HT1080 (cell line): ENCODE data around the gene RGS7BP. TPM values are rescaled to one million over a fixed set of nuclear protein-coding genes. Genes with fewer than 3 reads are reported as not detected.
A peak's percentile ranks its signal among the peaks of the same experiment; 100 is the strongest.

Experiments used
- DNase-seq: peaks from one replicate; pipeline ENCODE4 v3.0.0-alpha.2; 2015; ENCODE audit warnings: low read depth
- small RNA-seq: library from RNA; depleted of rRNA; stranded (forward); fragments of <200 nt; gene quantifications from one replicate; pipeline ENCODE3, GENCODE V24; 2014
- total RNA-seq: library from RNA; depleted of rRNA; stranded (reverse); fragments of >200 nt; shearing (Covaris generic); gene quantifications from 2 replicates; pipeline ENCODE4 v1.2.3, GENCODE V29; 2014; rRNA removed

RGS7BP gene
- total RNA-seq, 1 experiment from 2014 or later, result not detected

- no peak for DNase-seq
These were observed 124.0 kb downstream of the RGS7BP start for GRCh38 chr5:64629841-64630240.

GRCh38 chr5:64632251-64632650 is 126.4 kb downstream of the RGS7BP start:
- DNase-seq, result no peak

DNA sequence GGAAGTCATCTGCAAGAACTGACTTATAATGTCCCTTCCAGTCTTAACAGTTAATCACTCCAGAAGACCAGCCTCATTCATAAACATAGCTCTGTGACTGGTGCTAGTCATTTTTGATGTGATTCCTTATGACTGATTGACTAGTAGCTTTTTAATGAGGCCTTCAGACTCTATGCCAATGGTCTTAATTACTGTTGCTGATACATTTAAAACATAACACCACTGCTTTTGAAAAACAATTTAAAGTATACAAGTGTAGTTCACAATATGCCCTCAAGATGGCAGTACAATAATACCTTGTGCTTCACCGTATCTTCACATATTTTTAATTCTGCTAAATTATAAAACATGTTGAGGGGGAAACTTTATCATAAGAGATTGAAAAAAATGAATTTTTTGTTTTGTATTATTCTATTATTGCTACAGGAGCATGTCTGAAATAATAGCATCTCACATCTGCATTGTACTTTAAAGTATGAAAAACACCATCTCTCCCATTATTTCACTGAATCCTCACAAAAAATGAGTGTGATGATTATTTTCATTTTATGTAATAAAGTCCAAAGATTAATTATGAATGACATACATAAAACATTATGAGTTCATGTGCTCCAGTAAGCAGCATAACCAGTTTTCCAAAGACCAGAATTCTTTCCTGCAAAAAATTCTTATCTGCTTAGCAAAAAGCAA is 129.3 kb downstream of the RGS7BP start:
- peak; percentile 19 for DNase-seq

- peak; percentile 24 for DNase-seq
These were observed 131.3 kb downstream of the RGS7BP start for GRCh38 chr5:64637144-64637543.

- no peak for DNase-seq
These were observed 132.1 kb downstream of the RGS7BP start for GRCh38 chr5:64637837-64638443.

DNA sequence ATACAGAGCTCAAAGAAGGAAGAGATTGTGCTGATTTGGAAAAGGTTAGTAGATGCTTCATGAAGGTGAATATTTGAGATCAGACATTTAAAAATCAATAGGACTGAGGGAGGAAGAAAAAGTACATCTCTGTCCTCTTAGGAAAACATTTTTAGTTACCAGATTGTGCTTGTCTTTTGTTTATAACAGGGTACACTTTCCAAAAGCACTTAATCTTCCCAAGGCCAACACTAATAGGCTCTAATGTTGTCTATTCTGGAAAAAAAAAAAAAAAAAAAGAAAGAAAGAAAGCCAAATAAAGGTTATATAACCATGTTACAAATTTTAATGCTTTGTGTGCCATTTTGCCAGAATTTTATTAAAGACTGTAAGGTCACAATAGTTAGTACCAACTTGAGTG is 139.0 kb downstream of the RGS7BP start:
- no peak for DNase-seq

DNA sequence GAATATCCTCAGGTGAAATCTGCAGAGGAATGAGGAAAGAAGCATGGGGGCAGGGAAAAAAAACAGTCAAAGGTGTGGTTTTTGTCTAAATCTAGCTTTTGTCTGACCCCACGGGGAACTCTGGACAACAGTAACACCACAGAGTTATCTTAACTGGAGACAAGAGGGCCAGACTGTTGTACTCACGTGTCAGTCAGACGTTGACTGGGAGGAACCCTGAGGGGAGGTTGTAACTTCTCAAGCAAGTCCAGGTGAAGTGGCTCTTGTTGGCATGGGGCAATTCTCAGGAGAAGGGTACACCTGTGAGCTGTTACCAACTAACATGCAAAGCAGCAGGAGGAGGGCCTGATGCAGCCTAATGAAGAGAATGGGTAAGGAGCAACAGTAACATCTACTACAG is 140.4 kb downstream of the RGS7BP start:
- no peak for DNase-seq

DNA sequence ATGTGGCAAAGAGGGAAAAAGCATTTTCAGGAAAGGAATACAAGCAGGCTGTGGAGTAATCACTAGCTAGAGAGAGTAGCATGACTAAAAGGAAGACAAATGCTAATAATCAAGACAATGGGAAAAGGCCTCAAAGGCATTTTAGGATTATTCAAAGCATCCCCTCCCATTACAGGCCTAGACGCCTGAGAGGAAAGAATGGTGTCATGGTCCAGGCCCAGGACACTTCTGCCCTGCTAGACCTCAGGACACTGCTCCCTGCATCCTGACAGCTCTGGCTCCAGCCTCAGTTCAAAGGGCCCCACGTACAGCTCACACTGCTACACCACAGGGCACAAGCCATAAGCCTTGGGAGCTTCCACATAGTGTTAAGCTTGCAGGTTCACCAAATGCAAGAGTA is 143.7 kb downstream of the RGS7BP start:
- no peak for DNase-seq

DNA sequence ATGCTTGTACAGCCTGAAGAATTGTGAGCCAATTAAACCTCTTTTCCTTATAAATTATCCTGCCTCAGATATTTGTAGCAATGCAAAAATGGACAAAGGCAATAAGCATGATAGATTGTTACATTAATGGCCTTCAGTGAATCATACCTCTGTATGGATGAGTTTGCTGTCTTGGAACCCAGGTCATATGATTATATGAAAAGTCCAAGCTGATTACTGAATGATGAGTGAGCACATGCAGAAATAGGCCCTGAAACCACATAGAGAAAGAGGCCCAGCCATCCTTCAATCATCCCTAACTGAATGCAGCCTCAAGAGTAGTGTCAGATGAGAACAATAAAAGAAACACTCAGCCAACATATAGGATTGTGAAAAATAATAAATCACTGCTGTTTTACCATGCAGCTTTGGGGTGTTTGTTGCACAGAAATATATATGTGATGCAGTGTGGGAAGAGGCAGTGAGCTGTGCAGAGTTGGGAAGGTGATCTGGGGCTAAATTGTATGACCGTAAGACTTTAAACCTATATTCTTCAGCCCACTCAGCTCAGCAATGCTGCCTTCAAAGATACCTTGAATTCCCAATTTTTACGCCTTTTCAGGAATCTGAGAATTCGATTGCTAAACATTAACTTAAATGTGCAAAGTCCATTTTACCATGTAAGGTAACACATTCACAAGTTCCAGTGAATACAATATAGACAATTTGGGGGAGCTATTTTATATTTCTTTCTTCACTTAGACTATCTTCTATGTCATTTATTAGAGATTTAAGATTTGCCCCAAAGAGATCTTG is 148.1 kb downstream of the RGS7BP start:
- no peak for DNase-seq

DNA sequence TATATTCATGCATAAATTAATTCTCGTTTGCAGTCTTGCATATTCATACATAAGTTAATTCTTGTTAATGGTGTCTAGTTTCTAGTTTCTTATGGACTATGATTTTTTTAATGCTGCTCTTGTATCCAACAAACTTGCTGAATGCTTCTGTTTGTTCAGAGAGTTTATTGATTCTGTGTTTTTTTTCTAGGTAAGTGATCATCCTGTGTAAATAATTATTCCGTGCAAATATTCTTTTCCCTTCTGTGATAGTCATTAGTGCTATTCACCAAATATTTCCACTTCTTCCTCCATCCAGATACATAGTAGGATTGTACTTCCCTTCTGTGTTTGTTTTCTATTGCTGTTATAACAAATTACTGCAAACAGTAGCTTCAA is 148.7 kb downstream of the RGS7BP start:
- no peak for DNase-seq

GRCh38 chr5:64655596-64655995 is 149.8 kb downstream of the RGS7BP start:
- DNase-seq, result no peak

GRCh38 chr5:64659289-64659688 is 153.5 kb downstream of the RGS7BP start:
- no peak for DNase-seq

Small RNAs within 50 kb of the gene (small RNA-seq; reads per million reads assigned to genes)
- not detected for gene RN7SL169P
- gene RNU6-294P, result not detected

Other genes starting within 250 kb of the RGS7BP start
- gene SHISAL2B, start 184.5 kb downstream of the RGS7BP start, total RNA-seq, result 0.10 TPM in 1 of 2 replicates, not detected in the other